GM21825 (cell line): ENCODE measurements around the gene BRD1.

Experiments
- ATAC-seq: cut with Tn5 transposase; IDR thresholded peaks from one replicate; pipeline ENCODE4 v1.9.1; 2021; ENCODE audit warnings: mild to moderate bottlenecking, moderate library complexity; ENCODE audit not compliant: unreplicated experiment

The BRD1 gene

DNA sequence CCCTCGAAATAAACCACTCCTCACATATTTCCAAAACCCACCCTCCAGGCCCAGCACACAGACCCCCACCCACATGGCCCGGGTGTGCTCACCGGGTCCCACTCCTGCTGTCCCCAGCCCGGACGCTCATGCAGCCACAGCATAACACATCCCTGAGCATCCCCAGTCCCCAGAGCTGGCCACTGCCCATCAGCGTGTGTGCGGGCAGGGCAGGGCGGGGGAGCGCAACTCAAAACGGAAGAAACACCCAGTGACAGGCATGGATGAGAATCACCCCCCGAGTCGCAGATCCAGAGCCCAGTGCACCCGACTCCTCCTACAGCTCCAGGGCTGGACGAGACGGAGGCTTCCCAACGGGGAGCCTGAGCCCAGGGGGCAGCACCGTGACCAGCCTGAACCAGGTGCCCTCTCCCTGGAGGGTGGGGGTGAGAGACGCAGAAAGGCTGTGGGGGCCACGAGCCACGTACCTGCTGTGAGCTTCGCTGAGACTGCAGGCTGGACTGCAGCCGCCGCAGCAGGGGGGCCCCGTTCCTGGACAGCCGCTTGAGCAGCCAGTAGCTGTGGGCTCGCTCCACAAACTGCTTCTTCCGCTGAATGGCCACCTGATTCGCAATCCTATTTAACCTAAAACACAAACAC, 23.8 kb downstream of the BRD1 start:
- no peak for ATAC-seq

DNA sequence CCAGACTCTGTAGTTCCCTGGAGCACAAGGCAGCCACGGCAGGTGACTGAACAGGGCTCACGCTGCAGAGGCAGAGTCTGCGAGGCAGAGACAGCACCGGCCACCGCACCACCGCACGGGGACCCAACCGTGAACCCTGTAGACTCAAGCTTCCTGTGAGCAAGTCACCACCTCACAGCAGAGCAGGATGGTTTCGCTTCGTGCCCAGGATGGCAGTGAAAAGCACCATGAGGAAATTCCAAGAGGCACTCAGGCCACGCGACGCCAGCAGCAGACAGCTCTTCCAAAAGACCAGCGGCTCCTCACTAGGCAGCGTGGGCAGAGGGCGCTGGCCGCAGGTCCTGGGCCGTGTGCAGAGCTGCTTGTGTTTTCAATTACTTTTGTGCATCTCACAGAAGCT, 24.5 kb downstream of the BRD1 start:
- ATAC-seq, result no peak

DNA sequence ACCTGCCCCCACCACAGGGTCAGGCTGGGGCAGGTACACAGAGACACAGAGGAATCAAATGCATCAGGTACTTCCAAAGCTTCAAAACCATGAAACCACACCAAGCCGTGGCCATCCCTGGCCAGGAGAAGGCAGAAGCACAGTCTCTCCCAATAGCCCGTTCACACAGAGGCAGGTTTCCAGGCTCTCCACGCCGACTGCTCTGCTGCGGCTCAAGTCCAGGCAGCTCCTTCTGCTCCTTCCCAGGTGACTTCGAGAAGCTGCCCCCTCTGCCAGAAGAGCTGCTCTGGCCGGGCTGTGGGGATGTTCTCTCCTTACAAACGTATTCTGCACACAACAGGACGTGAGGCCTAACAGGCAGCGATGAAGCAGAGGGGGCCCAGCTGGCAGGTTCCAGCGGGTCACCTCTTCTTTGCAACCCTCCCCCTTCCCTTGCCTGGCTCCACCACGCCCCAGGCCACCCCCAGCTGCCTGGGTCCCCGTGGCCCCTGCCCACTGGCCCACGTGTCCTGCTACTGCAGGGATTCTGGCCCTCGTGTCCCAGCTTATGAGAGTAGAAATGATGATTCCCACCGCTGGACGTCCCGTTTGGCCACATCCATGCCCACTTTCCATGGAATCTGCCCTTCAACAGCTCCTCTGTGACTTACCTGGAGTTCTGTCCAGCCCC, 26.1 kb downstream of the BRD1 start:
- no peak for ATAC-seq

DNA sequence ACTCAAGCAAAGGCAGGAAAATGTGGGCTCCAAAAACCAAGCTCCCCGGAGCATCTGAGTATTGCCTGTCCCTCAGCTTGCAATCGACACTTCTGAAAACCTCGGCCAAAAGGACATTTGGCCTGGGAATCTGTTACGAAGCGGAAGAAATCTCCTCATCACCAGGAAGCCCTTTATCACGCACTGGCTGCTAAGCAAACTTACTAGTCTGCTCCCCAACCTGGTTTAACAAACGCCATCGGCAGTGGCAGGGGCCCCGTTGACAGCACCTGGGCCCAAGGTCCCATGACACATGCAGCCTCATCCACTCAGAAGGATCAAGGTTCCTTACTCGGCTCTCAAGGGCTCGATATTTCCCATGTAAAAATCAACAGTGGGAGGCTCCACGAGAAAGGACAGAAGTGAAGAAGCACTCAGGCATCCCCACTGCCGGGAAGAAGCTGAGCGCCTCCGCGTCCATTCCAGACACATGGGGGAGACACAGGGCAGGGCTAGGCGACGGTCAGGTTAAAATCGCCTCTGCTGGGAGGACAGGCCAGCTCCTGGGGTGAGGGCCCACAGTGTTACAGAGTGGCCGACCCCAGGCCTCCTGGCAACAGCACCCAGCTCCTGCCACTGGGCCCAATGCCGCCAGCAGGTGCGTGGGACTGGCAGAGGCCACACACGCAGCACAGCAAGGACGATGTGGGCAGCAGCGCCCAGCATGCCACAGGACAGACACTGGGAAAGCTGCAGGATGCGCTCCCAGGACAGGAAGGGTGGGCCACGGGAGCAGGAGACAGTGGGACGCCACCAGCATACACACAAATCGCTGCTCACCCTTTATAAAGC, 27.1 kb downstream of the BRD1 start:
- ATAC-seq, result no peak

DNA sequence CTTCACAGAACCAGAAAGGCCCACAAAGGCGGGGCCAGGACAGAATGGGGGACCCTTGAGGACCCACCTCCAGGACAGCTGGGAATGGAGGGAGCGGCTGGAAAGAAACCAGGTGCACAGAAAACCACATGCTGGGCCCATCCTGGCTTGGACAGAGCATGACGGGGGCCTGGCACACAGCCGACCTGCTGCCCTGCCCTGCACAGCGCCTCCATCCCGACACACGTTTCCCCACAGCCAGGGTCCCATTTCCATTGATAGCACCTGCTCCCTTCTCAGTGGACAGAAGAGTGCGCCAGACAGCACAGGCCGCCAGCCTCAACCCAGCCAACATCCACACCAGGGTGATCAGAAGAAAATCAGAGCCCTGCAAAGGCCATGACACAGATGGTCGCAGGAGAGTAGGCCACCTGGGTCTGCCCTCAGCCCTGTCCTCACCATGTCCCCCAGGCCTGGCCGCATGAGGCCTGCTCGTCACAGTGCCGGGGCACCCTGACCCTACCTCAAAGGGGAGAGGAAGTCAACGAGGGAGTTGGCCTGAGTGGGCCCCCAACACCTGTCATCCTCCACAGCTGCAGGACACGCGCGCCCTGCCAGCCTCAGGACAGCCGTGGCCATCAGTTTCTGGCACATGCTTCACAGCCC, 28.1 kb downstream of the BRD1 start:
- no peak for ATAC-seq

DNA sequence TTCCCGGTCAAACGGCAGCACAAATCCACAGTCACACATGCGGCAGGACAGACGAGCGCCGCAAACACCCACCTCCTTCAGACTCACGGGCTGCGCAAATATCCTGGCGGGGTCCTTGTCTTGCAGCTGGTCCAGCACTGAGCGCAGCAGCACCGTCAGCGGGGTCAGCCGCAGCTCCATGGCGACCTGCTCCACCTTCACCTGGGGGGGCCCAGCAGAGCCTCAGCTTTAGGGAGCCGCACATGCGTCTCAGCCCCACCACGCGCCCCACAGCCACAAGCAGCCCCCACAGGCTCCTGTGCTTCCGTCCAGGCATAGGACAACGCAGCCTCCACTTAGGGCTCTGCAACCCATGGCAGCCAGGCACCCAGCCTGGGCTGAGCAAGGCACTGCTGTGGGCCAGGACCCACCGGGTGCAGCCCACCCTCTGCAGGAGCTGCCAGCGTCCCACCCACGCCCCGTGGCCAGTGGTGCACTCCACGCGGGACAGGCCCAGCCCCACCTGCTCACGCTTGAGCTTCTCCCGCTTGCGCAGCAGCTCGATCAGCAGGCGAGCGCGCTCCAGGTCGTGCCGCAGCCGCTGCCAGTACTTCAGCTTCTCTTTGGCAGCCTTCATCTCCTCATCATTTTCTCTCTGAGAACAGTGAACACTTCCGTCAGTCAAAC, 29.1 kb downstream of the BRD1 start:
- no peak for ATAC-seq

DNA sequence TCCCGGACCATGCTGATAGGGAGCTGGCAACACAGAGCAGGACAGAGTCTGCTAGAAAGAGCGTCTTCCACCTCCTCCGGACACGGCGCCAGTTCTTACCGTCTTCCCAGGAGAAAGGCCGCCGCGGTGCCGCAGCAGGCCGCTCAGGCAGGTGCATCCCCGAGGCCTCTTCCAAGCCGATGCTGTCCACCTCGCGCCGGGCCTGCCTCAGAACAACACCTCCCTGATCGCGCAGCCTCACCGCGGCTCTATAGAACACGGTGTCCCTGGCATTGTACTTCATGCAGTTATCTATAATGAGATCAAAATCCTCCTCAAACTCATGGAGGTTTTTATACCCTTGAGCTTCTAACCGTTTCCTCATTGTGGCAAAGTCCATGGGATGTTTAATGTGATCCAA, 30.0 kb downstream of the BRD1 start:
- no peak for ATAC-seq

DNA sequence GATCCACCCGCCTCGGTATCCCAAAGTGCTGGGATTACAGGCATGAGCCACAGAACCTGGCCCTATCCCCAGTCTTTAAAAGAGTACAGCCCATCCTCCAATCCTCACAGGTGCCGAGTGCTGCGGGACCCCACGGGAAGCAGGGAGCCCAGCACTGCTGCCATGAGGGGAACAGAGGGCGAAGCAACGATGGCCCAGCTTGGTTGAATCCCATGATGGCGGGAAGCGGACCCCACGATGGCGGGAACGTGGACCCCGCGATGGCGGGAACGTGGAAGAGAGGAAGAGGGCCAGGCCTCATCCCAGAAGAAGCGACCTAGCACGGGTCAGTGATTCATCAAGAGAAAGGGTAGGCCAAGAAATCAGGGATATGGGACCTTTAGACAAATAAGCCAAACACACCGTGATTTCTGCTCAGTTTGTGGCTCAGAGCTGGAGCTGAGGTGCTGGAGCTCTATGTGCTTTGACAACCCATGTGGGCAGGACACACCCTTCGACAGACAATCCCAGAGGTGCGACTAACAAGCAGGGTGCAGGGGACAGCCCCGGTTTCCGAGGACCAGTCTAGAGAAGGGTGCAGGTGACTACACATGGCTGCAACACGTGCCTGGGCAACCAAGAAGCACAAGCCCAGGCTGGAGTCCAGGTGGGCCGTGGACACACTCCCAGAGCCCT, 30.9 kb downstream of the BRD1 start:
- ATAC-seq, result no peak

DNA sequence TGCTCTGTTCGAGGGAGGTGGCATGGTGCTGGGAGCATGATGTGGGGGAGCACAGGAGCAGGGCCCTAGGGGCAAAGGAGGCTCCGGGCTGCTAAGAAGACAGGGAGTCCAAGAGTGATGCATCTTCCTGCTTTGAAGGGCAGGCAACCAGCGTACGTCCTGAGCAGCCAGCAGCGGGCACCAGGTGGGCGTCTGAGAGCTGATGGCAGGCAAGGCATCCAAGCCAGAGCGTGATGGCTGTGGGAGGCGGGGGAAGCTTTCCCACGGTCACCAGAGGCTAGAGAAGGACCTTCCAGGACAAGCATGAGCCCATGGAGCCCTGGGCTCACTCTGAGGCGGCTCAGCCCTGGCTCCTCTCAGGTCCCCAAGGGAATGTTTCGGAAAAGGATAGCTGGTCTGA, 32.2 kb downstream of the BRD1 start:
- no peak for ATAC-seq

DNA sequence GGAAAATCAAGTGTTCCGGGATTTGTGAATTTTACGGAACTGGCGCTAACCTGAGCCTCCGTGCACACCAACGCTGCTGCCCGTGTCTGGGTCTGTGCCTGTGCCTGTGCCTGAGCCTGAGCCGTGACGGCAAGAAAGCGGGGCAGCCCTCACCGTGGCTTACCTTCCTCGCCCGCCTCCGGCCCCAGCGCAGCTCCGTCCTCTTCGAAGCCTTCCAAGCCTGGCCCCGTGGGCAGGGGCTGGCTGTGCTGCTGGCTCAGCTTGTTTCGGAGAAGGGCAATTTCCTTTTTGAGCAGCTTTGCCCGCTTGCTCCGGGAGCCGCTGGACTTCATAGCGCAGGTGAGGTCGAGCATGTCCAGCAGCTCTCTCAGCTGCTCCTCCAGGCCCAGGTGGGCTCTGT, 33.8 kb downstream of the BRD1 start:
- no peak for ATAC-seq

DNA sequence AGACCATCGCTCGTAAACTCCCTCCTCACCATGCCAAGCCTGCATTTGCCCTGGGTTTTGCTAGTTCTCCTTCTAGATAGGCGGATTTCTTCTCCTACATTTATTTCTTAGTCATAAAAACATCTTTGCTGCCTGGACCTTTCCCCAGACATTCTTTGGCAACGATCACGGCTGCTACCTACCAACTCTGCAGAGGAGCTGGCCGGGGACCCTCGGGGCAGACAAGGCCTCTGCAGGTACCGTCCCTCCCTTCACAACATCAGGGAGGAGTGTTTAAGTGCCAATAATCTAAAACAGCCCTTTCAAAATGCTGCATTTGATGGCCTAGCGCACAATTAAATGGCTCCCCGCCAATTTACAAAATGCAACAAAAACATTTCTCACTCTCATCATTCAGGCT, 34.4 kb downstream of the BRD1 start:
- ATAC-seq, result no peak

DNA sequence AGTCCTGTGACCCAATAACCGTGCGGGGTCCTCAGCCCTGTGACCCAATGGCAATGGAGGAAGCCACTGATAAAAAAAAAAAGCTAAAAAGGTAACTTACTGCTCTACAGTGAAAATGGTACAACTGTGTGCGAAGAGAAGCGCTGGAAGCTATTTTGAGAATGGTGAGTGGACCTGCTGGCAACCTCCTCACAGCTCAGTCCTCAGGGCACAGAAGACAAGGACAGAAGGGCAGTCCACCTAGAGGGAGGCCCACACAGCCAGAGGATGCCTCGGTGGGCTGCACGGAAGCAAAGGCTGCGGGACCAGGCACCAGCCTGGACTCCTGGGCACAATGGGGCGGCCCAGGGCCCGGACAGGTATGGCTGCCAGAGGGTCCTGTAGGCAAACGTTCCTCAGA, 35.6 kb downstream of the BRD1 start:
- no peak for ATAC-seq

DNA sequence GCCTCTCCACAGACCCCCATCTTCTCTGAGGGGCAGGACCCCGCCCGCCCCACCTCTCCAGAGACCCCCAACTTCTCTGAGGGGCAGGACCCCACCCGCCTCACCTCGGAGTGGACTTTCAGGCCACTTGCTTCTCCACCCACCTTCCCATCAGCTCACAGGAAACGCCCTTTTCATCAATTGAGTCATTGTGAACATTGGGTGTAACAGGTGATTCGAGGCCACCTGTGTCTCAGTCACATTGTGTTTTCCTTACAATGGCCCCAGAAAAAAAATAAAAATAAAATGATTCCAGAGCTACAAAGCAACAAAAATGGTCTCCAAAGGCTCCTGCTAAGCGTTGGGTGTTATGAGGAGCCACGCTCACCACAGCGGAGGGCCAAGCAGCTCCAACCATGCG, 36.0 kb downstream of the BRD1 start:
- no peak for ATAC-seq

DNA sequence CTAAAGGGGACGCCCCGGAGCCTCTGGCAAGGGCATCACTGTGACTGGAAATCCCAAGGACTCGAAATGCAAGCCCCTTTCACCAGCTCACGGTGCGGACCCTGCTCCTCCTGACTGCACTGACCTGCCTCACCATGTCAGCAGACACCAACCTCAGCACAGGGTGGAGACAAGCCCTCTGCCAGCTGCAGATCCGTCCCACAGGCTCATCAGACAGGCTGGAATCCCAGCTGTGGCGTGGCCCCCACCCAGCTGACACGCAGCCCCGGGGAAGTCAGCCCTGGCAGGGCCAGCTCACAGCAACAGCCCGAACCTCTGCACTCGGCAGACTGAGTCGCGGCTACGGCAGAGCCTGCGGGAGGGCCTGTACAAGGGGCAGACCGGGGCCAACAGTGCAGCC, 36.8 kb downstream of the BRD1 start:
- no peak for ATAC-seq

DNA sequence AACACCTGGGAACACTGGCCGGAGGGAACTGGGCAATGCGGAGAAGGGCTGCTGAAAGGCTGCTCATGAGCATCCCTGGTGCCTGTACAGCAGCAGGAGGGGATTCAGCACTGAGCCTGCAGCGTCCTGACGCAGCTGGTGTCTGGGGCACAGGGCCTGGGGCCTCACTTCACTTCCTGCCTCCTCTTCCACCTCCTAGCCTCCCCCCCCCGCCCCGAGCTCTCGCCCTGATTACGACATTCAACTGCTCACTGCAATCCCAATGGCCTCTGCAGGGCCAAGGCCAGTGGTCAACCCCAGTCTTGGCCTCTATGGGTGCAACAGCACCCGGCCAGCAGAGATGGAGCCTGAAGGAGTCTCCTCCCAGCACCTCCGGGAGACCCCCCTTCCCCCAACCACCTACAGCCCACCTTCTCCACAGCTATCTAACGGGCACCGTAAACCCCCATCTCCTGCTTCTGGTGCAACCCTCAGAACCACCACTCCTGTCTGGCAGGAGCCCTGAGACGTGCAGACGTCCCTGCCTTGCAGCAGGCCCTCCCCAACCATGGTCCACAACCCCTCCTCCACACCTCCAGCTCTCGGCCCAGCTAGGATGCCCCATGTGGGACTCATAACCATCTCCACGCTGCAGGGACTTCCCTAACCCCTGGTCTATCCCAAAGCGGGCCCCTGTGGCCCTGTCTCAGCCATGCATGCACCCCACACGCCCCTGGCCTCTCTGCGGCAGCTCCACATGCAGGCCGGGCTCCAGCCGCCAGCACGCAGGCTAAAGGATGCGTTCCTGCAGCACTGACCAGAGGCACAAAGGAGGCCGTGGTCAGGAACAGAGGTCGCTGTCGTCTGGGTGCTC, 38.2 kb downstream of the BRD1 start:
- ATAC-seq, result no peak

DNA sequence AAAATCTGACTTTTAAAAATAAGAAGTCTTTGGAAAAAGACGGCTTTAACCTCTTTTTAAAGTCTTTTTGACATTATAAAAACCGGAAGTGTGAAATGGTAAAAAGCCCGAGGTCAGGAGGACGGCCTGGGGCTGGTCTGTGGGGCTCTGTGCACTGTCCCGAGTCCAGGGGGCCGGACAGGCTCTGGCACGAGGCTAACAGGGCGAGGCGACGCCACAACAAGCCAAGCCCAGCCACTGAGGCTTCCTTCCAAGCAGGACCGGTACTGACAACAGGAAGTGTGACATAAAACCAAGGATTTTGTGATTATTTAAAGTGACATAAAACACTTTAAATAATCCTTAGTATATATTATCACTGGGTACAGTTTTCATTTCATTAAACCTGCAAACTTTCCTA, 39.2 kb downstream of the BRD1 start:
- ATAC-seq, result no peak

DNA sequence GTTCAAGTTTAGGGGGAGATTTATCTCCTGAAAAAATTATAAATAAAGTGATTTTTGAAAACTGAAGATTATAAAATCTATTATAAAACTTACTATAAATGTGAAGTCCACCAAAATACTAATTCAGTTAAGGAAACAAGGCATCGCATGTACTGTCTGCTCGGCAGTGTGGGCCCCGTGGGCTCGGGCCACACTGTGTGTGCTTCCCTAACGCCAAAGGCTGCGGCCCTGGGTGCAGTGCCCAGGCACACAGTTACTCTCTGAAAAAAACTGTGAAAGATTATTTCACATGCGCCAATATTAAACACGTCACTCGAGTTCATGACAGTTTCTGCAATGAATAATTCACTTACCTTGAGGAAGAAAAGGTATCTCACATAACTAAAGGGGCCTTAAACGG, 39.8 kb downstream of the BRD1 start:
- no peak for ATAC-seq

DNA sequence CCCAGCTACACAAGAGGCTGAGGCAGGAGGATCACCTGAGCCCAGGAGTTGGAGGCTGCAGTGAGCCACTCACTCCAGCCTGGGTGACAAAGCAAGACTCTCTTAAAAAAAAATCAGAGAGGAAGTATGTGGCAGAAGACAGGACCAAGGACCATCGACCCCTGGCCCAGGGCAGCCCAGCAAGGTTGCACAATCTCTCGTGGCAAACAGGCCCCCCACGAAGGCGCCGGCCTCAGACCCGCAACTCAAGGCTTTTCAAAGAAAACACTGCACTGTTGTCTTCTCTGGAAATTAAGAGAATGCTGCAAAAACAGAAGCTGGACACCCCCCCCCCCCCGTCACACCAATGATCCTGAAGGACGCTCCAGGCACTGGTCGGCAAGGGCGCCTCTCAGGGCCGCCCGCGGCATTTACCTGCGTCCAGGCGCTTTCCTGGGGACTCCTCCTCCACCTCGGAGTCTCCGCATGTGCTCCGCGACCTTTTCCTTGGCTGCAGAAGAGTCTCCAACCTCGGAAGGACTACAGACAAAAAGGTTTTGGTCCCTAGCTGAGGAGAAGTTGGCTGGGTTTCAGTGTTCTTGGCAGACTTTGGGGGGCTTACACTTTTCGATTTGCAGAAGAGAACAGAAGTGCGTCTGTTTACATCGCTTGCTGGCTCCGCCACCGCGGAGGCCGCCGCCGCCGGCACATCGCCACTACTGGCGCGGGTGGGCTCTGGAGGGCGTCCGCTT, 40.5 kb downstream of the BRD1 start:
- no peak for ATAC-seq

DNA sequence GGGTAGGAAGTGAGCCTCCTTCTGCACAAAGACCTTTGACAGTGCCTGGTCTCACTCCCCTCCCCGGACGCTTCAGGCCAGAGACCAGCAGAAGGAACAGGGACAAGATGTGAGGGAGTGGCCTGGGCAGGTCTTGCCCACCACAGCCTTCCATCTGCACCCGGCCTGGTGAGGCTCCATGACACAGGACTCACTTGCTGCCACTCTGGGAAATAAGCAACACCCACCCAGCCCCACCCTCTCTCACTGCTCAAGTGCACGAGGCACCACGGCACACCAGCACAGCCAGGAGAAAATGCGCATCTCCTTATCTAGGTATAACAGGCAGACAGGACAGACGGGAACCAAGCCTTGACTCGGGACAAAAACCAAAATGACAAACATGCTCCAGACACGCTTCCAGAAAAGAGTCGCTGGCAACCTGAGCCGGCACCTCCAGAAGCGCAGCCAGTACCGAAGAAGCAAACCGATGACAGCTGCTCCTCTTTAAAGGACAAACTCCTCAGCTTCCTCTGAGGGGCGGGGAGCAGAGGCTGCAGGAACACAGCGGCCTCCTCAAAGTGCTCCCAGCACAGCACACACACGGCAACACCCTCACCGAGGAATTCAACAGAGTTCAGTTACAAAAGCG, 41.7 kb downstream of the BRD1 start:
- no peak for ATAC-seq
